GDM1 (cell line): ENCODE data around the gene TMIE.
"Not testable (repeated sequence)": the region's sequence is repeated elsewhere in the genome, so short reads cannot be mapped to it uniquely, and the experiment has no call there.

Experiments
- DNase-seq: peaks from one replicate; lab custom pipeline; 2025; lab: John Stamatoyannopoulos, UW

The TMIE gene

GRCh38 chr3:46722443-46722842, 21.3 kb downstream of the TMIE start:
- no peak for DNase-seq

- DNase-seq = no peak
Measured at GRCh38 chr3:46724424-46724823, 23.2 kb downstream of the TMIE start.

GRCh38 chr3:46725621-46726314, 24.6 kb downstream of the TMIE start:
- no peak for DNase-seq

DNA sequence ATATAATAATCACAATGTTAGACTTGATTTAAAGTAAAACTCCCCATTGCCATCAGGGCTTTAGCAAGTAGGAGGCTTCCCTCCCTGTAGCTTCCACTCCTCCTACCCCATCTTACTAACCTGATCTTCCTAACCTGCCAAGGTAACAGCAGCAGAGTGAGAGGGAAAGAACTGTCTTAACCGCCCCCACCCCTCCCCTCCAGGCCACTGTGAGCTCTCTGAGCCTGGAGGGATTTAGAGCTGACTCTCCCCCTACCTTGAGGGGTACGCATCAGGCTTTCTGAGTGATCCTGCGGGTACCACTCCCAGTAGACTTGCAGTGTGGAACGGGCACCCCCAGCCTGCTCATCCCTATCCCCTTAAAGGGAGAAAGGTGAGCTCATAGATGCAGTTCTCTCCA, 27.8 kb downstream of the TMIE start:
- no peak for DNase-seq

GRCh38 chr3:46730819-46731218, 29.6 kb downstream of the TMIE start:
- DNase-seq = no peak

GRCh38 chr3:46731795-46732194, 30.6 kb downstream of the TMIE start:
- no peak for DNase-seq

- no peak for DNase-seq
Measured at GRCh38 chr3:46733026-46733800, 32.0 kb downstream of the TMIE start.

GRCh38 chr3:46734773-46735172, 33.6 kb downstream of the TMIE start:
- no peak for DNase-seq

DNA sequence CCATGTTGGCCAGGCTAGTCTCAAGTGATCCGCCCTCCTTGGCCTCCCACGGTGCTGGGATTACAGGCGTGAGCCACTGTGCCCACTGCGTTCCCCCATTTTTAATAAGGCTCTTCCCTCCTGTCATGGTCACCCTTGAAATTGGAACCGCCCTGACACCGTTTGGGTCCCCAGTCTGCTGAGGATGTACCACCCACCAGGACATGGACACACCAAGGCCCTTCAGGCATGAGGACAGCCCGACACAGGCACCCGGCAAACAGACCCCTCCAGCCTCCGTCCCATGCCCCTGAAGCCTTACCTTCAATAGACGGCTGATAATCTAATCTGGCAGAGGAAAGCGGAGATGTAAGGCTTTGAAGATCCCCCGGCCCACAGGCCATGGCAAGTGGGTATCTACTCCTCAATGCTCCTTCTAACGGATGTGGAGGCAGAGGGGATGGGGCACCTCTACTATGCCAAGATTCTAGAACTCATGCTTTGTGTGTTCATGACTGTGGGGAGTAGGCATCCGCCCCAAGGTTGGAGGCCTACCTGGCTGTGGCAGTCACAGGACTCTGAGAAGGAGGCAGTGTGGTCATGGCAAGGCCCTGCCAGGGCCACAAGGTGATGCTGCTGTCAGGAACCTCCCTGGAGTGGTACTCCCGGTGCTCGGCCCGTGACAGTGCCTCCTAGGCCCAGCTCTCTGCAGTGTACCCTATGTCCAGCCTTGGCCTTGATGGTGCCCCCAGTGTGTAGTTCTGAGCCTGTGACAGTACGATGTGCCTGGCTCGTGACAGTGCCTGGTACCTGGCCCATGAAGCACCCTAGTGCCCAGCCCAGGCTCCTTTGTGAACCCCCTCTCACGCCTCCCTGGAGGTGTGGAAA, 35.0 kb downstream of the TMIE start:
- no peak for DNase-seq

GRCh38 chr3:46737329-46737731, 36.1 kb downstream of the TMIE start:
- no peak for DNase-seq

DNA sequence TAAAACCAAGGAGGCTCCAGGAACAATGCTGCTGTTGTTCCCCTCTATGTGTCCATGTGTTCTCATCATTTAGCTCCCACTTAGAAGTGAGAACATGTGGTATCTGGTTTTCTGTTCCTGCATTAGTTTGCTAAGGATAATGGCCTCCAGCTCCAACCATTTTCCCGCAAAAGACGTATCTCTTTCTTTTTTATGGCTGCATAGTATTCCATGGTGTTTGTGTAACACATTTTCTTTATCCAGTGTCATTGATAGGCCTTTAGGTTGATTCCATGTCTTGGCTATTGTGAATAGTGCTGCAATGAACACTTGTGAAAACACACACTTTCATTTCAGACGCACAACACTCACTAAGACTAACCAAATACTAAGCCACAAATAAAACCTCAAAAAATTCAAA, 38.4 kb downstream of the TMIE start:
- not testable (repeated sequence) for DNase-seq

DNA sequence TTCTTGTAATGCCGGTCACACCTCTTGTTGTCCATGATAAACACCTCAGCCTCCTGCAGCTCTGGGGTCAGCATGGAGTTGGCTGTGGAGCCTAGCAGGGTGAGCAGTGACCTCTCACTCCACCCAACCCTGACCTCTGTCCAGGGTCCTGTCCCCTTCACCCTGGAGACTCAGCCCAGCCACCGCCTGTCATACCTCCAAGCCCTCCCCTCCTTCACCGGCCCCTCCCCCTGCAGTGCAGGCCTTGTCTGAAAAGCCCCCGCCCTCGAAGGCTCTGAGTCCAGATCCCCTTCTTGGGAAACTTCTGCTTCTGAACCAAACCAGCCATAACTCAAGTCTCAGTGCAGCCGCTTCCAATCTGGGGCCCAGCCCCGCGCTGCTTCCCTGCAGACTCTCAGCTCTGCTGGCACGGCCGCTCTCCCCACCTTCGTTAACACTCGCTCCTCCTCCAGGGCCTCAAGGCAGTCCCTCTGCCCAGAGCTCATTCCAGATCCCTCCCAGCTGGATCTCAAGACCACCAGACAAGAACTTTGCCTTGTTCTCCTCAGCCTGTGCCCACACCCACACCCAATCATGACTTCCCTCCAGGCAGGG, 41.9 kb downstream of the TMIE start:
- DNase-seq = no peak

DNA sequence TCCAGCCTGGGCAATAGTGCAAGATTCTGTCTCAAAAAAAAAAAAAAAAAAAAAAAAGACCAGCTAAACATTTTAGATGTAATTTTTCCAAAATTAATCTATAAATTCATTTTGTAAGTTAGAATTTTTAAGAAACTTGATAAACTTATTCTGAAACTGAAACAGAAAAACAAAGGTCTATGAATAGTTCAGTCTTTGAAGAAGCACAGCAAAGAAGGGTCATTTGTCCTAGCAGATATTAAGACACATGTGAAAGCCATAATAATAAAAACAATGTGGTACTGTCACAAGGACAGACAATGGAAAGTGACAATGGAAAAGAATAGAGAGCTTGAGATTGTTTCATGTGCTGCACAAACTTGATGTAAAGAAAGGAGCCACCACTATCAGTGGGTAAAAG, 45.5 kb downstream of the TMIE start:
- DNase-seq = no peak

- DNase-seq = no peak
Measured at GRCh38 chr3:46748170-46748569, 47.0 kb downstream of the TMIE start.

- no peak for DNase-seq
Measured at GRCh38 chr3:46749129-46749528, 47.9 kb downstream of the TMIE start.

GRCh38 chr3:46750555-46751038, 49.4 kb downstream of the TMIE start:
- DNase-seq = no peak

DNA sequence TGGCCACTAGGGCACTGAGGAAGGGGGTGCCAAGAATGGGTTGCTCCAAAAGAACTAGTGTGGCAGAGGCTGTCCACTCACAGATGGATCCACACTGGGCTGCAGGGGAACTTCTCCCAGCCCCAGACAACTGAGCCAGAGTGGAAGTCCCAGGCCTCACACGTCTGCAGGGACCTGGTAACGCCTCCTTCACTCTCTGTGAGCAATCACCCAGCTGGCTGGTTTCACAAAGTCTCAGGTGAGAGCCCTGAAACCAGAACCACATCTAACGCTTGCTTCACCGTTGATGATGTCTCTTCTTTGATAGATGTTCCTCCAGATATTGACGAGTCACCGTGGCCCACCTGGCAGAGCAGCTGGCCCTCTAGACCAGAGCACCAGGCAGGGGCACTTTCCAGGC, 51.9 kb downstream of the TMIE start:
- DNase-seq = not testable (repeated sequence)

DNA sequence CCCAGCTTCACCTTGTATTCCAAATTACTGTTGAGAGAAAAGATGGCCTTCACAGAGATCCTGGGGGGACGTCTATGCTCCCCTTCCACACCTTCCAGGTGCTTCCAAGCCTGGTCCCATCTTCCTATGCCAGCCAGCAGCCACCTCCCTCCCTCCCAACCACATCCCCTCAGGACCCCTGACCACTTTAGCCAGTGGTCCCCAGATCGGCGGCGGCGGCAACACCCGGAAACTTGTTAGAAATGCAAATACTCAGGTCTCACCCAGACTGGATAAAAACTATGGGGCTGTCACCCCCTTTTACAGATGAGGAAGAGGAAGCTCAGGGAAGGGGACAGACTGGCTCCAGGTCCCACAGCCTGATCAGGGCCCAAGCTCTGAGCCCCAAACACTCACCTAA, 54.5 kb downstream of the TMIE start:
- no peak for DNase-seq

DNA sequence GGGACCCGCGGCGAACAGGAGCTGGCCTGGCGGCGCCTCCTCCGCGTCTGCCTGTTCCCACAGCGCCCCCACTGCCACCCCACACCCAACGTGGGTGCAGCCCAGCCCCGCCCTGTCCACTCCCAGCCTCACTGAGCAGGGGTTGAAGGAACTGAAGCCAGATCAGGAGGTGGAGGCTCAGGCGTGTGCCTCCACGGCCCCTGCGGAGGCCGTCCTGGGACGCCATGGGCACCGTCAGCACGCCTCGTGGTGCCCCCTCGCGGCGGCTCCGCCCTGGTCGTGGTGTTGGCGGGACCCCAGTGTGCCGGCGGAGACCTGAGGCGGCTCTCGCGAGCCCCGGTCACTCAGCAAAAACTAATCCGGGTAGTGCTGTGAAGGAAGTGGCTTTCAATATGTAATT, 55.5 kb downstream of the TMIE start:
- no peak for DNase-seq

- DNase-seq = no peak
Measured at GRCh38 chr3:46759239-46760167, 58.3 kb downstream of the TMIE start.
